HG02840 (cell line): ENCODE results near the gene ADGRG6.

ENCODE experiments used
- ATAC-seq: cut with Tn5 transposase; IDR thresholded peaks from one replicate; pipeline ENCODE4 v1.9.1; 2021; ENCODE audit warnings: mild to moderate bottlenecking, moderate library complexity, moderate number of reproducible peaks; ENCODE audit not compliant: unreplicated experiment, low FRiP score

The ADGRG6 gene

GRCh38 chr6:142289687-142290086 is 12.1 kb upstream of the ADGRG6 start:
- ATAC-seq, result no peak

- no peak for ATAC-seq
Measured at GRCh38 chr6:142290851-142291250, 11.0 kb upstream of the ADGRG6 start.

GRCh38 chr6:142291512-142291911 is 10.3 kb upstream of the ADGRG6 start:
- no peak for ATAC-seq

- ATAC-seq, result no peak
Measured at GRCh38 chr6:142292166-142292924, 9.5 kb upstream of the ADGRG6 start.

GRCh38 chr6:142293121-142293520 is 8.7 kb upstream of the ADGRG6 start:
- ATAC-seq, result no peak

GRCh38 chr6:142294679-142295078 is 7.1 kb upstream of the ADGRG6 start:
- ATAC-seq, result no peak

GRCh38 chr6:142296975-142297604 is 4.7 kb upstream of the ADGRG6 start:
- no peak for ATAC-seq

GRCh38 chr6:142297605-142297995 is 4.2 kb upstream of the ADGRG6 start:
- no peak for ATAC-seq

- ATAC-seq, result no peak
Measured at GRCh38 chr6:142297996-142298753, 3.6 kb upstream of the ADGRG6 start.

- ATAC-seq, result no peak
Measured at GRCh38 chr6:142300302-142300701, 1.5 kb upstream of the ADGRG6 start.

GRCh38 chr6:142300758-142301650 is 803 bp upstream of the ADGRG6 start:
- ATAC-seq, result no peak

GRCh38 chr6:142302421-142303175 is 791 bp downstream of the ADGRG6 start:
- ATAC-seq, result no peak

GRCh38 chr6:142303176-142303533 is 1.3 kb downstream of the ADGRG6 start:
- ATAC-seq, result no peak

- ATAC-seq, result no peak
Measured at GRCh38 chr6:142304241-142304640, 2.4 kb downstream of the ADGRG6 start.

GRCh38 chr6:142306736-142307135 is 4.9 kb downstream of the ADGRG6 start:
- ATAC-seq, result no peak

GRCh38 chr6:142307963-142308748 is 6.3 kb downstream of the ADGRG6 start:
- ATAC-seq, result no peak

GRCh38 chr6:142309426-142309825 is 7.6 kb downstream of the ADGRG6 start:
- no peak for ATAC-seq

- ATAC-seq, result no peak
Measured at GRCh38 chr6:142313284-142313683, 11.5 kb downstream of the ADGRG6 start.

- no peak for ATAC-seq
Measured at GRCh38 chr6:142316791-142317368, 15.1 kb downstream of the ADGRG6 start.
